Activated CD8-positive, alpha-beta T cell treated with anti-CD3 and anti-CD28 coated beads, Interleukin-2, amount 10 ng/mL, durations not matched to agents 7 days and 5 days (primary cell): ENCODE data around the gene OTUD7B. TPM values are rescaled to one million over a fixed set of nuclear protein-coding genes. Genes with fewer than 3 reads are reported as not detected.
A peak's percentile ranks its signal among the peaks of the same experiment; 100 is the strongest.

Source experiments
- ATAC-seq: fragments of 150-1000 bp; cut with Tn5 transposase; one replicate; pipeline ENCODE4 v1.10.0; 2021; ENCODE audit warnings: moderate library complexity
- CTCF ChIA-PET: fragments of 350-600 bp; sonication (Branson Sonifier 250); formaldehyde crosslinking; loops from one replicate; lab custom pipeline; 2021; ENCODE audit warnings: antibody characterized with exemption; lab: Charles Lee
- POLR2A ChIA-PET: fragments of 350-600 bp; sonication (Branson Sonifier 250); formaldehyde crosslinking; loops from one replicate; lab custom pipeline; 2021; ENCODE audit warnings: antibody characterized with exemption; lab: Charles Lee
- DNase-seq: peaks from one replicate; pipeline ENCODE4 v3.0.0-alpha.2; 2020
- H3K27ac Mint-ChIP-seq: one replicate; pipeline ENCODE4 v1.8.0; 2021; ENCODE audit warnings: mild to moderate bottlenecking, mixed read lengths
- H3K27me3 Mint-ChIP-seq: one replicate; pipeline ENCODE4 v1.8.0; 2021; ENCODE audit warnings: low read depth, mixed read lengths
- H3K36me3 Mint-ChIP-seq: one replicate; pipeline ENCODE4 v1.8.0; 2021; ENCODE audit warnings: low read depth, mixed read lengths
- H3K4me1 Mint-ChIP-seq: one replicate; pipeline ENCODE4 v1.8.0; 2021; ENCODE audit warnings: low read depth, mixed read lengths
- H3K4me3 Mint-ChIP-seq: one replicate; pipeline ENCODE4 v1.8.0; 2021; ENCODE audit warnings: mild to moderate bottlenecking, mixed read lengths
- H3K9me3 Mint-ChIP-seq: one replicate; pipeline ENCODE4 v1.8.0; 2022; ENCODE audit warnings: mixed read lengths; ENCODE audit not compliant: insufficient read depth
- total RNA-seq, 2 experiments: library from RNA; stranded (reverse); gene quantifications; one replicate each; pipeline ENCODE4 v1.2.3, GENCODE V29; 2021

Gene OTUD7B
- total RNA-seq, 2 experiments from 2014 or later = 10.3 to 12.1 TPM

DNA sequence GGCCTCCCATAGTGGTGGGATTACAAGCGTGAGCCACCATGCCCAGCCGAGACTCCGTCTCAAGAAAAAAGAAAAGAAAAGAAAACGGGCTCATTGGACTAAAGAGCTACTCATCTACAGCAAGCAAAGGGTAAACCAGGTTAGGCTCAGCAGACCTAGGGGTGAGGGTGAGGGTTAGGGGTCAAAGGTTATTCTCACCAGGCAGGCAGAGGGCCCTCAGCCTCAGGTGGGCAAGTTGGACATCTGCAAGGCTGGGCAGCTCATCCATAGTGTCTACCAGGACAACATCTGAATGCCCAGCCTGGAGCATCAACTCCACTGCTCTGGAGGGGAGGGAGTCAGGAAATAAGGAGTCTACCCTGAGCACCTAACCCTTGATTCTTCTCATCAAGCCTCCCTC is 77.3 kb downstream of the OTUD7B start:
- H3K4me3 Mint-ChIP-seq = no peak overlapping the region
- ChIA-PET POLR2A (interaction anchor here (1.2 to 7.3 kb wide), 2 partner anchors 10 to 47 kb away, joined by 3 to 157 read pairs; a partner anchor contains a TSS), CTCF (interaction anchor here (0.8 to 1.4 kb wide), 3 partner anchors 9 to 67 kb away, joined by 3 to 4 read pairs (median 3); no protein-coding TSS in a partner anchor)
- no peak for ATAC-seq
- H3K36me3 Mint-ChIP-seq = no peaks in the 10 kb centered on the region
- H3K4me1 Mint-ChIP-seq = peaks cover 47% of the 10 kb centered on the region
- no peaks in the 10 kb centered on the region for H3K9me3 Mint-ChIP-seq
- H3K27me3 Mint-ChIP-seq = no peaks in the 10 kb centered on the region
- H3K27ac Mint-ChIP-seq = no peak overlapping the region
- no peak for DNase-seq

GRCh38 chr1:149932474-149932873 is 78.1 kb downstream of the OTUD7B start:
- Mint-ChIP-seq H3K4me1 (peaks cover 40% of the 10 kb centered on the region), H3K36me3 (peaks cover 3% of the 10 kb centered on the region), H3K4me3 (no peak overlapping the region), H3K27me3 (no peaks in the 10 kb centered on the region), H3K27ac (no peak overlapping the region), H3K9me3 (no peaks in the 10 kb centered on the region)
- DNase-seq = no peak
- POLR2A ChIA-PET = interaction anchor here (1.2 to 7.3 kb wide), 2 partner anchors 11 to 46 kb away, joined by 3 to 157 read pairs; a partner anchor contains a TSS
- no peak for ATAC-seq
- CTCF ChIA-PET = interaction anchor here (0.9 to 1.4 kb wide), 2 partner anchors 67 to 254 kb away, joined by 3 read pairs; no protein-coding TSS in a partner anchor

DNA sequence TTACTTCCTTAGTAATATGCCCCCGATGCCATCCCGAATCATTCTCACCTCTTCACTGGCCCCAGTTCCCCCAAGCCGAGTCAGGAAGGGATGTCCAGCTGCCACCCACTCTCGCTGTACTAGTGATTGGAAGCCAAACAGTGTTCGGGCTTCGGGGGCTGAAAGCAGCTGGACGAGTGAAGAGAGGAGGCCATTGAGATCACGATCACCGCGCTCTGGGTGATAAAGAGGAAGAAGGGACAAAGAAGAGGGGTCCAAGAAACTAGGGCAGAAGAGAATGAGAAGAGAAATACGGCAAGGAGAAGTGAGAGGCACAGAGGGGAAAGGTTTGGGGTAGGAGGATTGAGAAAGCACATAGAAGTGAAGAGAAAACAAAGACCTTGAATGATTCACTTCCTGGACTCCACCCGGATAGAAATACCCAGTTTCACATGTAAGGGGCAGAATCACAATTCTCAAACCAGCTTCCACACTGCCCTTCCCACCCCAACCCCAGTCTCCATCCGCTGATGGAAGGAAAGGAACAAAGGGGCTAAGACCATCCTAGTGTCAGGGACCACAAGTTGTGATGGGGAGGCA is 79.2 kb downstream of the OTUD7B start:
- ATAC-seq (no peak), DNase-seq (no peak)
- peaks cover 34% of the 10 kb centered on the region for H3K4me1 Mint-ChIP-seq
- peaks cover 9% of the 10 kb centered on the region for H3K36me3 Mint-ChIP-seq
- CTCF ChIA-PET = interaction anchor here (0.6 to 2.4 kb wide), 5 partner anchors 13 to 444 kb away, joined by 3 to 9 read pairs (median 4); a partner anchor contains a TSS
- no peaks in the 10 kb centered on the region for H3K27me3 Mint-ChIP-seq
- no peaks in the 10 kb centered on the region for H3K9me3 Mint-ChIP-seq
- POLR2A ChIA-PET = interaction anchor here (0.7 to 7.3 kb wide), 2 partner anchors 12 to 45 kb away, joined by 3 to 157 read pairs; a partner anchor contains a TSS
- peak overlapping the region; percentile 28 for H3K27ac Mint-ChIP-seq
- H3K4me3 Mint-ChIP-seq = no peak overlapping the region

DNA sequence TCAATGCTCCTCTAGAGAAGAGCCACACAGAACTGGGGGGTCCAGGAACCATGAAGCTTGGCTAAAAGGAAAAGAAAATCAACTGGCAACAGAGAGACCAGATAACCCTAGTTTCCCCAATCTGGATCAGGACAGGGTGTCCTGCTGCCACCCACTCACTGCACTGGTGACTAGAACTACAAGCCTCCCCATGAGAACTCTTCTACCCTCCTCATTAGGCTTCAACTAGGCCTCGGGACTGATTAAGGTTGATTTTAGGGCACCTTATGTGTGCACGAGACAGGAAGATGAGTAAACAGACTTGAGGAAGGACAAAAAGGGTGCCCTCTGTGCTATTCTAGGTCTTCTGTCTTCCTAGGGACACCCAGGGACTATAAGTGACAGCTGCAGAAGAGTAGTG is 80.7 kb downstream of the OTUD7B start:
- ATAC-seq (no peak), DNase-seq (no peak)
- CTCF ChIA-PET = interaction anchor here (1.5 to 2.4 kb wide), 3 partner anchors 9 to 41 kb away, joined by 3 to 9 read pairs (median 6); a partner anchor contains a TSS
- peaks cover 23% of the 10 kb centered on the region for H3K36me3 Mint-ChIP-seq
- H3K27ac Mint-ChIP-seq = no peak overlapping the region
- no peaks in the 10 kb centered on the region for H3K27me3 Mint-ChIP-seq
- H3K4me3 Mint-ChIP-seq = no peak overlapping the region
- H3K4me1 Mint-ChIP-seq = peaks cover 47% of the 10 kb centered on the region
- no peaks in the 10 kb centered on the region for H3K9me3 Mint-ChIP-seq
- POLR2A ChIA-PET = interaction anchor here (0.6 to 7.3 kb wide), 2 partner anchors 44 to 1212 kb away, joined by 3 to 157 read pairs; a partner anchor contains a TSS

- H3K4me1 Mint-ChIP-seq = peaks cover 57% of the 10 kb centered on the region
- POLR2A ChIA-PET = interaction anchor here (0.6 to 7.3 kb wide), 21 partner anchors 8 to 344 kb away, joined by 3 to 157 read pairs (median 4); partner anchors contain the start of genes MTMR11 and OTUD7B
- peak overlapping the region; percentile 93 for H3K27ac Mint-ChIP-seq
- no peaks in the 10 kb centered on the region for H3K27me3 Mint-ChIP-seq
- peaks cover 38% of the 10 kb centered on the region for H3K36me3 Mint-ChIP-seq
- H3K4me3 Mint-ChIP-seq = peak overlapping the region; percentile 96
- DNase-seq (no peak), ATAC-seq (no peak)
- CTCF ChIA-PET = interaction anchor here (1.1 to 1.8 kb wide), 3 partner anchors 9 to 34 kb away, joined by 3 to 6 read pairs (median 4); no protein-coding TSS in a partner anchor
- H3K9me3 Mint-ChIP-seq = no peaks in the 10 kb centered on the region
Observed at GRCh38 chr1:149928401-149928724, 82.2 kb downstream of the OTUD7B start.

DNA sequence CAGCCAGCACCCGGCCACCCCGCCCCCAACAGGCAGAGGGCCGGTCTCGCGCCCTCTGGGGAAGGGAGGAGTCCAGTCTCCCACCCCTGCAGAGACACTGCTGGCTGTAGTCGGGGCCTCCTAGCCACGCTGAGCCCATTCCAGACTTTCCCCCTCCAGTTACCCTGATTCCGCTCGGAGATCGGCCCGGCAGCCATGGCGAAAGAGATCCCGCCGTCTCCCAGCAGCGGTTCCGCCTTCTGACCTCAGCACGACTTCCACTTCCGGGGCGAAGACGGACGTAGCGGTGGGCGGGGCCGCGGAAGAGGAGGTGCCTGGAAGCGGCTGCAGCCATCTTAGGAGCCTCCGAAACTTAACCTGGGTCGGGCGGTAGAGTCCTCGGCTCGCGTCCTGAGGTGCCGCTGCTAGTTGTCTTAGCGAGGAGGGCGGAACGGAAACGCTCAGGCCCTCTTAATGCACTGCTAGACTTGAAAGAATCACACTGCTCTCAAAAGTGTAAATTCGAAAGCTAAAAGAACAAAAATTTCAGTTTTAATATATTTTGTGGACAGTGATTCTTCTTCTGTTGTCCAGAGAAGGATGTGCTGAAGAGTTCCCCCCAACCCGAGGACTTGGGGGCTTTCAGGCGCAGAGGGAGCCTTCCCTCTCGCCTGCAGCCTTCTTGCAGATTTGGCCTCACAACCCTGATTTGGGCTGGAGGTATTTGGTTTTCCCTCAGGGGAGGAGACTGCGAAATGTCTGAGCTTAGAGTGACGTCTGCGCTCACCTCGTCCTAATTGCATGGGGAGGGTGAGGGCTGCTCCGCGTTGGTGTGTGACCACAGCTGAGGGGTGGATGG is 82.7 kb downstream of the OTUD7B start, which contains the start of gene SF3B4:
TSS of gene SF3B4 (minus strand) at position 241 of the 838 bp plus-strand sequence. CDS start at position 197, 44 bp downstream.
- Mint-ChIP-seq H3K9me3 (no peaks in the 10 kb centered on the region), H3K36me3 (peaks cover 44% of the 10 kb centered on the region), H3K4me1 (peaks cover 57% of the 10 kb centered on the region), H3K27ac (peak within 1 kb of the TSS; percentile 93), H3K4me3 (peak within 1 kb of the TSS; percentile 96), H3K27me3 (no peaks in the 10 kb centered on the region)
- peak; percentile 98 for DNase-seq
- peak; percentile 97 for ATAC-seq
- CTCF ChIA-PET = interaction anchor here (1.1 to 1.8 kb wide), 3 partner anchors 10 to 34 kb away, joined by 3 to 6 read pairs (median 4); no protein-coding TSS in a partner anchor
- POLR2A ChIA-PET = interaction anchor here (0.6 to 7.3 kb wide), 21 partner anchors 8 to 344 kb away, joined by 3 to 157 read pairs (median 4); partner anchors contain the start of genes MTMR11 and OTUD7B

GRCh38 chr1:149927056-149927562 is 83.4 kb downstream of the OTUD7B start:
- peak; percentile 9 for ATAC-seq
- CTCF ChIA-PET = no interaction called here
- POLR2A ChIA-PET = interaction anchor here (2.1 kb wide), 1 partner anchor 40 kb away, joined by 23 read pairs; a partner anchor contains a TSS

DNA sequence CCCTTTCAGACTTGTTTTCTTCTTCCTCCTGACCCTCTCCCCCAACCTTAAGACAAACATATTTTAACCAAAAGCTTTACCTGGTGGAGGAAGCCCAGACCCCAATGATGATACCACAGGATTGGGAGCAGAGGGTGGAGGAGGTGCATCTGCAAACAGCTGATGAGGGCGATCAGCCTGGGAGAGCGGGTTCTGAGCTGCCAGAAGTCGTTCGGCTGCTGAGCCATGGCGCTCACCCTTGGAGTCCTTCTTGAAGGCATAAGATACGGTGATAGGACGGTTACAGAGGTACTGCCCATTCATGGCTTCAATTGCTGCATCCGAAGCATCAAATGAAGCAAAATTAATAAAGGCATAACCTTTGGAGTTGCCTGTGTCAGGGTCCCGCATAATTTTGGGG is 84.2 kb downstream of the OTUD7B start:
- DNase-seq = no peak
- ChIA-PET CTCF (no interaction called here), POLR2A (interaction anchor here (2.1 kb wide), 1 partner anchor 39 kb away, joined by 23 read pairs; a partner anchor contains a TSS)
- ATAC-seq = no peak
- peak overlapping the region; percentile 96 for H3K4me3 Mint-ChIP-seq
- H3K27ac Mint-ChIP-seq = peak overlapping the region; percentile 17
- H3K4me1 Mint-ChIP-seq = peaks cover 50% of the 10 kb centered on the region
- H3K9me3 Mint-ChIP-seq = no peaks in the 10 kb centered on the region
- peaks cover 55% of the 10 kb centered on the region for H3K36me3 Mint-ChIP-seq
- H3K27me3 Mint-ChIP-seq = no peaks in the 10 kb centered on the region

More at GRCh38 chr1:149927056-149927562, 83.4 kb downstream of the OTUD7B start:
- Mint-ChIP-seq H3K4me1 (peaks cover 57% of the 10 kb centered on the region), H3K27me3 (no peaks in the 10 kb centered on the region), H3K27ac (peak overlapping the region; percentile 93), H3K36me3 (peaks cover 49% of the 10 kb centered on the region), H3K4me3 (peak overlapping the region; percentile 96), H3K9me3 (no peaks in the 10 kb centered on the region)
- DNase-seq = no peak

DNA sequence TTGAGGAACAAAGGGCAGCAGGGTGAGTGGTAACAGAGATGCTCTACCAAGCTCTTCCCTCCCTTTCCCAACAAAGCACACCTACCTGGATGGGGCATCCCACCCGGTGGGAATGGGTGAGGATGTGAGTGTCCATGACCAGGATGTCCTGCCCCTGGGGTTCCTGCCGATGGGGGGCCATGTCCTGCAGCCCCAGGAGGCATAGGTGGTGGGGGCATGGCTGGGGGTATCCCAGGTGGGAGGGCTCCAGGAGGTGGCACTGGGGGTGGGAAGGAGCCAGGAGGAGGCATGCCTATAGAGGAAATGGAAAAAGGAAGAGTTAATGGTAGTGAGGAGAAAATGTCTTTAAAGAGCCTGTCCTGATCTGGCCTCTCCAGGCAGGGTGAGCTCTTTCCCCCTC is 84.8 kb downstream of the OTUD7B start:
- CTCF ChIA-PET = no interaction called here
- ATAC-seq (no peak), DNase-seq (no peak)
- H3K36me3 Mint-ChIP-seq = peaks cover 55% of the 10 kb centered on the region
- H3K4me1 Mint-ChIP-seq = peaks cover 47% of the 10 kb centered on the region
- H3K9me3 Mint-ChIP-seq = no peaks in the 10 kb centered on the region
- POLR2A ChIA-PET = interaction anchor here (2.1 kb wide), 1 partner anchor 38 kb away, joined by 23 read pairs; a partner anchor contains a TSS
- peak overlapping the region; percentile 17 for H3K27ac Mint-ChIP-seq
- H3K4me3 Mint-ChIP-seq = peak overlapping the region; percentile 96
- H3K27me3 Mint-ChIP-seq = no peaks in the 10 kb centered on the region

DNA sequence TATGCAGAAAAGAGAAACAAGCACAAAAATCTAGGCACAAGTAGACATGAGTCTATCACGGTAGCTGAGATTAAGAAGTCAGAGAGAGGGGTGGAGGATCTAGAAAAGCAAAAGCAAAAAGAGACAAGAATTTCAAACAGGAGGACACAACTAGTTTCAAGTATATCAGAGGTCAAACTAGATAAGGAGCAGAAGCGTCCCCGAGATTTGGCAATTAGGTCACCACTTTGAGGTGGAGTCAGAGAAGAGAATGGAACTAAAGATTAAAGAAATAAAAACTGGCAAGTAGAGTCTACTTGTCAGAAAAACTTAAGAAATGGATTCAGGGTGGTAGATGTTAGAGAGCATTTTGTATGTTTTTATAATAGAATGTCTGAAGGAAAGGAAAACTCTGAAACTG is 85.2 kb downstream of the OTUD7B start:
- H3K9me3 Mint-ChIP-seq = no peaks in the 10 kb centered on the region
- peak overlapping the region; percentile 41 for H3K4me3 Mint-ChIP-seq
- no peak for DNase-seq
- H3K27ac Mint-ChIP-seq = no peak overlapping the region
- H3K36me3 Mint-ChIP-seq = peaks cover 55% of the 10 kb centered on the region
- ChIA-PET CTCF (no interaction called here), POLR2A (interaction anchor here (0.6 to 2.1 kb wide), 2 partner anchors 9 to 38 kb away, joined by 3 to 23 read pairs; a partner anchor contains a TSS)
- no peaks in the 10 kb centered on the region for H3K27me3 Mint-ChIP-seq
- peaks cover 43% of the 10 kb centered on the region for H3K4me1 Mint-ChIP-seq
- no peak for ATAC-seq

- no peaks in the 10 kb centered on the region for H3K27me3 Mint-ChIP-seq
- no peak for ATAC-seq
- CTCF ChIA-PET = no interaction called here
- peaks cover 55% of the 10 kb centered on the region for H3K36me3 Mint-ChIP-seq
- POLR2A ChIA-PET = interaction anchor here (0.8 to 1.2 kb wide), 2 partner anchors 16 to 226 kb away, joined by 3 read pairs; partner anchors contain the start of gene PLEKHO1
- H3K4me3 Mint-ChIP-seq = no peak overlapping the region
- peaks cover 38% of the 10 kb centered on the region for H3K4me1 Mint-ChIP-seq
- no peaks in the 10 kb centered on the region for H3K9me3 Mint-ChIP-seq
- H3K27ac Mint-ChIP-seq = no peak overlapping the region
- DNase-seq = no peak
Observed at GRCh38 chr1:149923626-149924025, 86.9 kb downstream of the OTUD7B start.
